Measurements from ENCODE around the gene BLOC1S3.

BLOC1S3 gene, protein sequence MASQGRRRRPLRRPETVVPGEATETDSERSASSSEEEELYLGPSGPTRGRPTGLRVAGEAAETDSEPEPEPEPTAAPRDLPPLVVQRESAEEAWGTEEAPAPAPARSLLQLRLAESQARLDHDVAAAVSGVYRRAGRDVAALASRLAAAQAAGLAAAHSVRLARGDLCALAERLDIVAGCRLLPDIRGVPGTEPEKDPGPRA

DNA sequence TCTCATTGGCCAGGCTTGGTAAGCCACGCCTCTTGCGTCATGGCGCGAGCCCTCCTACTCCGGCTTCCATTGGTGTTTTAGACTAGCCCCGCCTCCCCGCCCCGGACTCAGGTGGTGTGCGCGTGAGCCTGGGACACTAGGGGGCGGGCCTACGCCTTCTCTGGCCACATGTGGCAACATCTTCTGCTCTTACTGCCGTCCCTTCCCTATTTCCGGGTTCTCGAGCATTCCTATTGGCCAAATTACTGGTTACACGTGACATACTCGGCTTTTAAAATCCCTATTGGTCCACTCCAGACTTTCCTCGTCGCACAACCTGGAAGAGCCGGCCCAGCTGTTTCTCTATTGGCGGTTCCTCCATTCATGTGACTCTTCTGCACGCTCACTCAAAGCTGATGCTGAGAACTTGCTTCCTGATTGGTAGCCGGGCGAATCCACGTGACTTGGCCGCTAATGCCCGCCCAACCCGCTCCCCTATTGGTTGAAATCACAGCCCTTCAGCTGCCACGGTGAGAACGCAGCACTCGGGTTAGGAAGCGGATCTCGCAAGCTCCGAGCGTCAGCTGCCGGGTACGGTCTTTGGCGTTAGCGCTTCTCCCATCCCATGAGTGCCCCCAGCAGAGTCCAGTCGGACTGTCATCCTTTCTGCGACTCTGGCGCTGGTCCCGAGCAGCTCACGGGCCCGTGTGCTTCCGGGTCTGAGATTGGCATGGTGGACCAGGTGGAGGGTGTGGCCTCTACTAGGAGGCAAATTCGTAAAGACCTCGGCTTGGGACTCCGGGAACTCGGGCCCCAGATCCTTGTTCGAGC, at the start of gene BLOC1S3:
Gene BLOC1S3, plus strand, starts transcription at position 523 of the 810 bp plus-strand sequence. CDS start 513 bp downstream, outside the sequence.
- Histone ChIP-seq H3K27ac (ENCODE audit: low read depth, low read length) (peak within 1 kb of the TSS; percentile 68), H3F3A (ENCODE audit: control insufficient read depth, insufficient read depth) (no peaks in the 10 kb centered on the region), H3K4me1 (ENCODE audit: control insufficient read depth, low read length) (peaks cover 25% of the 10 kb centered on the region), H3K36me3 (ENCODE audit: control insufficient read depth, low read length) (peaks cover 17% of the 10 kb centered on the region), H3K4me2 (ENCODE audit: low read length) (peak within 1 kb of the TSS; percentile 99), H3K4me3 (ENCODE audit: low read length) (peak within 1 kb of the TSS; percentile 100), H3K27me3 (ENCODE audit: control insufficient read depth, low read length) (no peaks in the 10 kb centered on the region), H3K9me2 (replicated peaks; ENCODE audit: control insufficient read depth, low read length) (no peaks in the 10 kb centered on the region), H3K79me2 (ENCODE audit: control insufficient read depth, low read length) (peaks cover 57% of the 10 kb centered on the region), H4K20me1 (ENCODE audit: control insufficient read depth, insufficient read depth, low read depth, low read length) (no peaks in the 10 kb centered on the region; the same call in 1 of the 2 replicates), H3K9me3 (ENCODE audit: control insufficient read depth, insufficient read depth, low read length) (no peaks in the 10 kb centered on the region)
- TF ChIP-seq, protein P1, sequence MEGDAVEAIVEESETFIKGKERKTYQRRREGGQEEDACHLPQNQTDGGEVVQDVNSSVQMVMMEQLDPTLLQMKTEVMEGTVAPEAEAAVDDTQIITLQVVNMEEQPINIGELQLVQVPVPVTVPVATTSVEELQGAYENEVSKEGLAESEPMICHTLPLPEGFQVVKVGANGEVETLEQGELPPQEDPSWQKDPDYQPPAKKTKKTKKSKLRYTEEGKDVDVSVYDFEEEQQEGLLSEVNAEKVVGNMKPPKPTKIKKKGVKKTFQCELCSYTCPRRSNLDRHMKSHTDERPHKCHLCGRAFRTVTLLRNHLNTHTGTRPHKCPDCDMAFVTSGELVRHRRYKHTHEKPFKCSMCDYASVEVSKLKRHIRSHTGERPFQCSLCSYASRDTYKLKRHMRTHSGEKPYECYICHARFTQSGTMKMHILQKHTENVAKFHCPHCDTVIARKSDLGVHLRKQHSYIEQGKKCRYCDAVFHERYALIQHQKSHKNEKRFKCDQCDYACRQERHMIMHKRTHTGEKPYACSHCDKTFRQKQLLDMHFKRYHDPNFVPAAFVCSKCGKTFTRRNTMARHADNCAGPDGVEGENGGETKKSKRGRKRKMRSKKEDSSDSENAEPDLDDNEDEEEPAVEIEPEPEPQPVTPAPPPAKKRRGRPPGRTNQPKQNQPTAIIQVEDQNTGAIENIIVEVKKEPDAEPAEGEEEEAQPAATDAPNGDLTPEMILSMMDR (IDR thresholded peaks at IDR 0.05; ENCODE audit: low read depth, low read length, poor library complexity, severe bottlenecking): peak; percentile 62
- TF ChIP-seq EZH2phosphoT487 (IDR thresholded peaks at IDR 0.05; ENCODE audit: borderline replicate concordance, low read length): no peak

- no peak for TF ChIP-seq EZH2phosphoT487 (IDR thresholded peaks at IDR 0.05; ENCODE audit: borderline replicate concordance, low read length)
- TF ChIP-seq, protein P1 (IDR thresholded peaks at IDR 0.05; ENCODE audit: low read depth, low read length, poor library complexity, severe bottlenecking): no peak
- Histone ChIP-seq H3K9me2 (replicated peaks; ENCODE audit: control insufficient read depth, low read length) (no peaks in the 10 kb centered on the region), H3K4me2 (ENCODE audit: low read length) (no peak overlapping the region), H3K27ac (ENCODE audit: low read depth, low read length) (no peak overlapping the region), H3K9me3 (ENCODE audit: control insufficient read depth, insufficient read depth, low read length) (no peaks in the 10 kb centered on the region), H3K36me3 (ENCODE audit: control insufficient read depth, low read length) (no peaks in the 10 kb centered on the region), H4K20me1 (ENCODE audit: control insufficient read depth, insufficient read depth, low read depth, low read length) (peaks cover 13% of the 10 kb centered on the region), H3K79me2 (ENCODE audit: control insufficient read depth, low read length) (peaks cover 86% of the 10 kb centered on the region), H3K4me1 (ENCODE audit: control insufficient read depth, low read length) (peaks cover 29% of the 10 kb centered on the region), H3K27me3 (ENCODE audit: control insufficient read depth, low read length) (no peaks in the 10 kb centered on the region), H3K4me3 (ENCODE audit: low read length) (no peak overlapping the region), H3F3A (ENCODE audit: control insufficient read depth, insufficient read depth) (peaks cover 5% of the 10 kb centered on the region)
Observed at GRCh38 chr19:45128806-45129205, 49.8 kb upstream of the BLOC1S3 start.

- TF ChIP-seq EZH2phosphoT487 (IDR thresholded peaks at IDR 0.05; ENCODE audit: borderline replicate concordance, low read length): no peak
- TF ChIP-seq, protein P1 (IDR thresholded peaks at IDR 0.05; ENCODE audit: low read depth, low read length, poor library complexity, severe bottlenecking): no peak
- Histone ChIP-seq H3K36me3 (ENCODE audit: control insufficient read depth, low read length) (no peaks in the 10 kb centered on the region), H3K79me2 (ENCODE audit: control insufficient read depth, low read length) (peaks cover 86% of the 10 kb centered on the region), H4K20me1 (ENCODE audit: control insufficient read depth, insufficient read depth, low read depth, low read length) (peaks cover 13% of the 10 kb centered on the region), H3F3A (ENCODE audit: control insufficient read depth, insufficient read depth) (peaks cover 14% of the 10 kb centered on the region), H3K4me3 (ENCODE audit: low read length) (no peak overlapping the region), H3K27me3 (ENCODE audit: control insufficient read depth, low read length) (no peaks in the 10 kb centered on the region), H3K4me1 (ENCODE audit: control insufficient read depth, low read length) (peaks cover 44% of the 10 kb centered on the region), H3K9me3 (ENCODE audit: control insufficient read depth, insufficient read depth, low read length) (no peaks in the 10 kb centered on the region), H3K27ac (ENCODE audit: low read depth, low read length) (no peak overlapping the region), H3K4me2 (ENCODE audit: low read length) (no peak overlapping the region), H3K9me2 (replicated peaks; ENCODE audit: control insufficient read depth, low read length) (no peaks in the 10 kb centered on the region)
Observed at GRCh38 chr19:45130236-45130635, 48.3 kb upstream of the BLOC1S3 start.

Measured in DOHH2 (cell line).